ENCODE measurements around the gene DIP2C. TPM values are rescaled to one million over a fixed set of nuclear protein-coding genes. Genes with fewer than 3 reads are reported as not detected.

The DIP2C gene
- total and polyA plus RNA-seq, 2 donors (not counting 1 experiment from before 2014, with no cell fraction given) = 1.3 to 1.9 TPM

DNA sequence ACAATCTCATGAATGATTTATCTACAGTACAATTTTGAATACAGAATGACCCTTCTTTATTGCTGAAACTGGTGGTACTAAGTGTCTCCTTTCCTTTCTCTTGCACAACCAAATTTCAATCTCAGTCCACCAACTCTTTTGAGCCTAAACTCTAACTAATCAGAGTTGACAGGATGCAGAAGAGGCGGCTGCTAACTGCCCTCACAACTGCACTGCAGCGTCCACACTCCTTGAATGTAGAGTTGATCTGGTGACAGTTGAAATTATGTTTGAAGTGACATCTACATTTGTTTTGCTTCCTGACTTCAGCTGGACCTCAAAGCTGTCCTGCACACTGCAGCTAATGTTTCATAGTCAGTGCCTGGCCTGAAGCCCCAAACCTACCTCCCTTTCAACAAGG is 414.6 kb downstream of the DIP2C start:
- Histone ChIP-seq H3K36me3 (replicated peaks in 1 of 2; ENCODE audit: control extremely low read depth in 1 of 2, control insufficient read depth in 1 of 2, extremely low read depth in 1 of 2, insufficient read depth in 2 of 2, low read length in 1 of 2) (peaks cover 0 to 7% of the 10 kb centered on the region in 2 experiments), H3K4me1 (ENCODE audit: control insufficient read depth in 2 of 2, insufficient read depth in 2 of 2, low read length in 2 of 2) (no peaks in the 10 kb centered on the region), H3K79me2 (ENCODE audit: control insufficient read depth, insufficient read depth, low read length) (no peaks in the 10 kb centered on the region), H3K4me3 (ENCODE audit: control extremely low read depth in 1 of 5, extremely low read depth in 1 of 5, insufficient read depth in 1 of 5, low read depth in 2 of 5, low read length in 4 of 5) (no peak overlapping the region), H3K4me2 (replicated peaks; ENCODE audit: low read depth, low read length, poor library complexity, severe bottlenecking) (no peak overlapping the region), H3K27me3 (replicated peaks in 1 of 4; ENCODE audit: control extremely low read depth in 1 of 4, control insufficient read depth in 3 of 4, insufficient read depth in 4 of 4, low read length in 3 of 4) (no peaks in the 10 kb centered on the region), H2AFZ (ENCODE audit: insufficient read depth, low read depth, low read length, poor library complexity, severe bottlenecking) (no peak overlapping the region), H3K9ac (ENCODE audit: low read length) (no peak overlapping the region), H3K9me3 (ENCODE audit: control extremely low read depth in 1 of 3, control insufficient read depth in 2 of 3, insufficient read depth in 1 of 3, low read length in 2 of 3) (no peaks in the 10 kb centered on the region), H4K20me1 (ENCODE audit: control insufficient read depth, insufficient read depth, low read length, poor library complexity, severe bottlenecking) (no peaks in the 10 kb centered on the region), H3K27ac (ENCODE audit: low read length in 2 of 2) (no peak overlapping the region)
- ATAC-seq (ENCODE audit: low read depth) (no peak), DNase-seq (no peak)
- no peaks in the 10 kb centered on the region for H3K27me3 Mint-ChIP-seq
- intact Hi-C loops (cut with micrococcal nuclease) = no loop called here
- 100% methylated on average over 1 of the region's 2 CpGs for WGBS (ENCODE audit: insufficient coverage)
- CTCF ChIA-PET = interaction anchor here (1.5 kb wide), 1 partner anchor 40 kb away, joined by 3 read pairs; no protein-coding TSS in a partner anchor
- no peaks in the 10 kb centered on the region for H3K9me3 Mint-ChIP-seq (ENCODE audit: insufficient read depth)
- no peak overlapping the region for H3K27ac Mint-ChIP-seq
- no peak for TF ChIP-seq EZH2 (IDR thresholded peaks at IDR 0.05; ENCODE audit: borderline replicate concordance, insufficient read depth, low read depth, low read length, poor library complexity, severe bottlenecking)
- TF ChIP-seq, protein P1, sequence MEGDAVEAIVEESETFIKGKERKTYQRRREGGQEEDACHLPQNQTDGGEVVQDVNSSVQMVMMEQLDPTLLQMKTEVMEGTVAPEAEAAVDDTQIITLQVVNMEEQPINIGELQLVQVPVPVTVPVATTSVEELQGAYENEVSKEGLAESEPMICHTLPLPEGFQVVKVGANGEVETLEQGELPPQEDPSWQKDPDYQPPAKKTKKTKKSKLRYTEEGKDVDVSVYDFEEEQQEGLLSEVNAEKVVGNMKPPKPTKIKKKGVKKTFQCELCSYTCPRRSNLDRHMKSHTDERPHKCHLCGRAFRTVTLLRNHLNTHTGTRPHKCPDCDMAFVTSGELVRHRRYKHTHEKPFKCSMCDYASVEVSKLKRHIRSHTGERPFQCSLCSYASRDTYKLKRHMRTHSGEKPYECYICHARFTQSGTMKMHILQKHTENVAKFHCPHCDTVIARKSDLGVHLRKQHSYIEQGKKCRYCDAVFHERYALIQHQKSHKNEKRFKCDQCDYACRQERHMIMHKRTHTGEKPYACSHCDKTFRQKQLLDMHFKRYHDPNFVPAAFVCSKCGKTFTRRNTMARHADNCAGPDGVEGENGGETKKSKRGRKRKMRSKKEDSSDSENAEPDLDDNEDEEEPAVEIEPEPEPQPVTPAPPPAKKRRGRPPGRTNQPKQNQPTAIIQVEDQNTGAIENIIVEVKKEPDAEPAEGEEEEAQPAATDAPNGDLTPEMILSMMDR (IDR thresholded peaks at IDR 0.05) = no peak
- POLR2A ChIA-PET = no interaction called here
- no peak overlapping the region for H3K4me3 Mint-ChIP-seq
- no peaks in the 10 kb centered on the region for H3K4me1 Mint-ChIP-seq

DNA sequence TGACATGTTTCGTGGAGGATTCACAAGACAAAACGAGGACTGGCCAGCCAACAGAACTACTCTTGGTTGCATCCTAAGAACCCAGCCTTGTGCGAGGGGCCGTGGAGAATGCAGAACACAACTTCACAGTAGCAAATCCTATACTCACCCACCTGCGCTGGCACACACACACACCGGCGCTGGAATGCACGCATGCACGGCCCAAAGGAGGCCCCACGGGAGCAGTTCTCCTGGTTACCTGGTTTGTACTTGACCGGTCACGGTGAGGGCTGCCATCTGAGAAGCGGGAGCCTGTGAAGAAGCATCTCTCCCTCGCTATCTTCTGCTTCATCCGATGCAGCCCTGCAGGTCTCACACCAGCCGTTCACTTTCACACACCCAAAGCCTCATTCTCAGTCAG is 416.4 kb downstream of the DIP2C start:
- H3K27me3 Mint-ChIP-seq = no peaks in the 10 kb centered on the region
- POLR2A ChIA-PET = no interaction called here
- H3K9me3 Mint-ChIP-seq (ENCODE audit: insufficient read depth) = no peaks in the 10 kb centered on the region
- Histone ChIP-seq H3K4me3 (ENCODE audit: control extremely low read depth in 1 of 5, extremely low read depth in 1 of 5, insufficient read depth in 1 of 5, low read depth in 2 of 5, low read length in 4 of 5) (no peak overlapping the region), H3K4me1 (ENCODE audit: control insufficient read depth in 2 of 2, insufficient read depth in 2 of 2, low read length in 2 of 2) (no peaks in the 10 kb centered on the region), H3K9me3 (ENCODE audit: control extremely low read depth in 1 of 3, control insufficient read depth in 2 of 3, insufficient read depth in 1 of 3, low read length in 2 of 3) (no peaks in the 10 kb centered on the region), H3K27ac (ENCODE audit: low read length in 2 of 2) (no peak overlapping the region), H3K4me2 (replicated peaks; ENCODE audit: low read depth, low read length, poor library complexity, severe bottlenecking) (no peak overlapping the region), H2AFZ (ENCODE audit: insufficient read depth, low read depth, low read length, poor library complexity, severe bottlenecking) (no peak overlapping the region), H4K20me1 (ENCODE audit: control insufficient read depth, insufficient read depth, low read length, poor library complexity, severe bottlenecking) (no peaks in the 10 kb centered on the region), H3K79me2 (ENCODE audit: control insufficient read depth, insufficient read depth, low read length) (no peaks in the 10 kb centered on the region), H3K9ac (ENCODE audit: low read length) (no peak overlapping the region), H3K36me3 (replicated peaks in 1 of 2; ENCODE audit: control extremely low read depth in 1 of 2, control insufficient read depth in 1 of 2, extremely low read depth in 1 of 2, insufficient read depth in 2 of 2, low read length in 1 of 2) (peaks cover 0 to under 1% of the 10 kb centered on the region in 2 experiments), H3K27me3 (replicated peaks in 1 of 4; ENCODE audit: control extremely low read depth in 1 of 4, control insufficient read depth in 3 of 4, insufficient read depth in 4 of 4, low read length in 3 of 4) (no peaks in the 10 kb centered on the region)
- ATAC-seq (ENCODE audit: low read depth) (no peak), DNase-seq (no peak)
- intact Hi-C loops (cut with micrococcal nuclease) = no loop called here
- TF ChIP-seq EZH2 (IDR thresholded peaks at IDR 0.05; ENCODE audit: borderline replicate concordance, insufficient read depth, low read depth, low read length, poor library complexity, severe bottlenecking) = no peak
- TF ChIP-seq, protein P1 (IDR thresholded peaks at IDR 0.05) = no peak
- 98% methylated on average over 10 of the region's 16 CpGs for WGBS (ENCODE audit: insufficient coverage)
- no peak overlapping the region for H3K27ac Mint-ChIP-seq
- H3K4me3 Mint-ChIP-seq = no peak overlapping the region
- no peaks in the 10 kb centered on the region for H3K4me1 Mint-ChIP-seq
- CTCF ChIA-PET = no interaction called here
